GM12878 (cell line): ENCODE measurements around the gene SERPINE1. TPM values are rescaled to one million over a fixed set of nuclear protein-coding genes. Genes with fewer than 3 reads are reported as not detected.

ENCODE experiments used
- ASH2L ChIP-seq: fragments of 300-600, 200-600 bp; sonication (generic); IDR thresholded peaks from 2 replicates; pipeline ENCODE4 v1.6.1; 2017; ENCODE audit warnings: low read depth, mild to moderate bottlenecking, borderline replicate concordance
- CREM ChIP-seq: IDR thresholded peaks from 2 replicates; pipeline ENCODE4 v1.6.1; 2014; ENCODE audit warnings: antibody characterized with exemption, low read depth
- E4F1 ChIP-seq: fragments of 450-650 bp; IDR thresholded peaks from 2 replicates; pipeline ENCODE4 v1.6.1; 2018; ENCODE audit warnings: borderline replicate concordance, mild to moderate bottlenecking; ENCODE audit not compliant: partially characterized antibody
- EP300 ChIP-seq, 2 experiments: fragments of 150-350 bp in 1 of 2; IDR thresholded peaks; 2 replicates each; pipeline ENCODE4 v1.6.1; 2011 to 2012; ENCODE audit warnings: low read depth in 2 of 2, low read length in 2 of 2, borderline replicate concordance in 1 of 2, improper control_type of control experiment in 1 of 2, inconsistent platforms in 1 of 2; ENCODE audit not compliant: control insufficient read depth in 1 of 2
- JUNB ChIP-seq: IDR thresholded peaks from 2 replicates; pipeline ENCODE4 v1.6.1; 2016; ENCODE audit warnings: antibody characterized with exemption, mild to moderate bottlenecking
- LARP7 ChIP-seq: fragments of 450-650 bp; IDR thresholded peaks from 2 replicates; pipeline ENCODE4 v1.6.1; 2017; ENCODE audit warnings: mild to moderate bottlenecking
- POLR2AphosphoS5 ChIP-seq: IDR thresholded peaks from 2 replicates; pipeline ENCODE4 v1.6.1; 2011; ENCODE audit warnings: mild to moderate bottlenecking, low read length, inconsistent platforms
- RUNX3 ChIP-seq: IDR thresholded peaks from 2 replicates; pipeline ENCODE4 v1.6.1; 2012; ENCODE audit warnings: low read length, inconsistent platforms
- SMAD1 ChIP-seq: fragments of 450-650 bp; IDR thresholded peaks from 2 replicates; pipeline ENCODE4 v1.6.1; 2018; ENCODE audit warnings: mild to moderate bottlenecking, low read depth; ENCODE audit not compliant: partially characterized antibody
- SMC3 ChIP-seq: IDR thresholded peaks from 2 replicates; pipeline ENCODE4 v1.6.1; 2011; ENCODE audit warnings: low read length, improper control_type of control experiment, borderline replicate concordance
- YBX1 ChIP-seq: fragments of 450-650 bp; IDR thresholded peaks from 2 replicates; pipeline ENCODE4 v1.6.1; 2016; ENCODE audit warnings: antibody characterized with exemption
- ZBTB4 ChIP-seq: fragments of 450-650 bp; formaldehyde crosslinking; IDR thresholded peaks from 2 replicates; pipeline ENCODE4 v1.4.0; 2022; ENCODE audit warnings: mild to moderate bottlenecking, moderate library complexity
- ZNF217 ChIP-seq: fragments of 450-650 bp; IDR thresholded peaks from 2 replicates; pipeline ENCODE4 v1.6.1; 2017; ENCODE audit warnings: antibody characterized with exemption, mild to moderate bottlenecking
- ZNF592 ChIP-seq: fragments of 450-650 bp; IDR thresholded peaks from 2 replicates; pipeline ENCODE4 v1.6.1; 2017; ENCODE audit warnings: mild to moderate bottlenecking, moderate library complexity
- ZNF622 ChIP-seq: fragments of 450-650 bp; IDR thresholded peaks from 2 replicates; pipeline ENCODE4 v1.6.1; 2017; ENCODE audit warnings: mild to moderate bottlenecking, inconsistent platforms
- polyA plus RNA-seq, 11 experiments: library from polyadenylated mRNA; depleted of rRNA in 4 of 11; unstranded in 6 of 11; stranded (reverse) in 5 of 11; fragments of >200 nt; fragmentation: Nextera tagmentation in 4 of 11; fragmentation: Illumina TruSeq in 1 of 11; extraction: Ambion mirVana in 4 of 11; extraction: Trizol in 1 of 11; gene quantifications; 1 replicate in 1 of 11; 2 replicates in 10 of 11; pipeline versions ENCODE4 v1.2.1 to v1.2.3, GENCODE V29; 2011 to 2016; ENCODE audit warnings: inconsistent platforms in 2 of 11, missing spikeins in 2 of 11, low read depth in 1 of 11
- total RNA-seq, 4 experiments: library from RNA; depleted of rRNA in 3 of 4; stranded (reverse); fragments of >200 nt in 3 of 4; fragmentation: Illumina TruSeq in 1 of 4; extraction: Trizol in 1 of 4; gene quantifications; 2 replicates each; pipeline versions ENCODE4 v1.2.1 to v1.2.3, GENCODE V29; 2013 to 2021
- TF ChIP-seq, protein P1 (sequence below): fragments of 450-650 bp; IDR thresholded peaks from 2 replicates; pipeline ENCODE4 v1.6.1; 2017; ENCODE audit warnings: borderline replicate concordance
- TF ChIP-seq, protein P2 (sequence below): IDR thresholded peaks from 2 replicates; pipeline ENCODE4 v1.6.1; 2012; ENCODE audit warnings: low read length, inconsistent platforms

SERPINE1 gene
- total and polyA plus RNA-seq, 10 of the 15 experiments (the other 5 are each of a cell fraction or from before 2014, with no cell fraction given), result 0.20 to 2.4 (median 0.44) TPM

- peak in 1 of 2 experiments; percentile 76; a peak in 1 of 4 replicates for TF ChIP-seq EP300 (IDR thresholded peaks at IDR 0.05; ENCODE audit: borderline replicate concordance in 1 of 2, control insufficient read depth in 1 of 2, low read depth in 2 of 2, low read length in 2 of 2)
- TF ChIP-seq POLR2AphosphoS5, result 0 out of 2 replicates have a peak, but pooled peaks have one; percentile 37
- no peak for TF ChIP-seq ZNF592
- TF ChIP-seq CREM, result peak; percentile 89
- no peak for TF ChIP-seq ZNF622
- TF ChIP-seq, protein P1, sequence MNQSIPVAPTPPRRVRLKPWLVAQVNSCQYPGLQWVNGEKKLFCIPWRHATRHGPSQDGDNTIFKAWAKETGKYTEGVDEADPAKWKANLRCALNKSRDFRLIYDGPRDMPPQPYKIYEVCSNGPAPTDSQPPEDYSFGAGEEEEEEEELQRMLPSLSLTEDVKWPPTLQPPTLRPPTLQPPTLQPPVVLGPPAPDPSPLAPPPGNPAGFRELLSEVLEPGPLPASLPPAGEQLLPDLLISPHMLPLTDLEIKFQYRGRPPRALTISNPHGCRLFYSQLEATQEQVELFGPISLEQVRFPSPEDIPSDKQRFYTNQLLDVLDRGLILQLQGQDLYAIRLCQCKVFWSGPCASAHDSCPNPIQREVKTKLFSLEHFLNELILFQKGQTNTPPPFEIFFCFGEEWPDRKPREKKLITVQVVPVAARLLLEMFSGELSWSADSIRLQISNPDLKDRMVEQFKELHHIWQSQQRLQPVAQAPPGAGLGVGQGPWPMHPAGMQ, result no peak
- no peak for TF ChIP-seq E4F1
- TF ChIP-seq YBX1, result no peak
- TF ChIP-seq, protein P2, sequence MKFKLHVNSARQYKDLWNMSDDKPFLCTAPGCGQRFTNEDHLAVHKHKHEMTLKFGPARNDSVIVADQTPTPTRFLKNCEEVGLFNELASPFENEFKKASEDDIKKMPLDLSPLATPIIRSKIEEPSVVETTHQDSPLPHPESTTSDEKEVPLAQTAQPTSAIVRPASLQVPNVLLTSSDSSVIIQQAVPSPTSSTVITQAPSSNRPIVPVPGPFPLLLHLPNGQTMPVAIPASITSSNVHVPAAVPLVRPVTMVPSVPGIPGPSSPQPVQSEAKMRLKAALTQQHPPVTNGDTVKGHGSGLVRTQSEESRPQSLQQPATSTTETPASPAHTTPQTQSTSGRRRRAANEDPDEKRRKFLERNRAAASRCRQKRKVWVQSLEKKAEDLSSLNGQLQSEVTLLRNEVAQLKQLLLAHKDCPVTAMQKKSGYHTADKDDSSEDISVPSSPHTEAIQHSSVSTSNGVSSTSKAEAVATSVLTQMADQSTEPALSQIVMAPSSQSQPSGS, result peak; percentile 60
- peak; percentile 25; the same call in 1 of the 2 replicates for TF ChIP-seq SMC3
- peak; percentile 87 for TF ChIP-seq JUNB
- TF ChIP-seq LARP7, result no peak
- no peak for TF ChIP-seq ZBTB4 (CRISPR knock-in tag)
- TF ChIP-seq RUNX3, result peak; percentile 60; the same call in 1 of the 2 replicates
- TF ChIP-seq SMAD1, result no peak
- TF ChIP-seq ZNF217, result no peak
- TF ChIP-seq ASH2L, result peak; percentile 70; the same call in 1 of the 2 replicates
These were observed 11.4 kb downstream of the SERPINE1 start (continued) for GRCh38 chr7:101138213-101138870.
